ENCODE data around the gene RPL32. TPM values are rescaled to one million over a fixed set of nuclear protein-coding genes. Genes with fewer than 3 reads are reported as not detected.

RPL32 gene
- total and polyA plus RNA-seq, 2 donors (not counting 3 experiments of a cell fraction or from before 2014, with no cell fraction given), result 1,075 to 1,588 TPM

GRCh38 chr3:12824299-12824698, 17.1 kb downstream of the RPL32 start:
- H3K79me2 ChIP-seq (ENCODE audit: control insufficient read depth, insufficient read depth, low read length), result no peaks in the 10 kb centered on the region
- no peaks in the 10 kb centered on the region for H3K4me1 ChIP-seq (ENCODE audit: control insufficient read depth, extremely low read depth, insufficient read depth, low read length)
- BruUV-seq (replicated peaks), result no TSS peak
- DNase-seq (ENCODE audit: low read depth, low spot score) (no peak), FAIRE-seq (no peak)
- H3K27me3 ChIP-seq (ENCODE audit: control insufficient read depth in 2 of 2, insufficient read depth in 2 of 2, low read length in 2 of 2), result no peaks in the 10 kb centered on the region
- H3K27ac ChIP-seq (ENCODE audit: insufficient read depth, low read depth, low read length), result no peak overlapping the region
- no peak overlapping the region for H2AFZ ChIP-seq (ENCODE audit: low read depth, low read length)
- no peak overlapping the region for H3K4me3 ChIP-seq (replicated peaks in 1 of 3; ENCODE audit: insufficient read depth in 1 of 3, low read depth in 1 of 3, low read length in 3 of 3)
- no peaks in the 10 kb centered on the region for H4K20me1 ChIP-seq (replicated peaks; ENCODE audit: control insufficient read depth, extremely low read depth, insufficient read depth, low read length)
- no peaks in the 10 kb centered on the region for H3K9me3 ChIP-seq (replicated peaks; ENCODE audit: control insufficient read depth, insufficient read depth, low read length)
- dilution Hi-C loops (cut with MboI; ENCODE audit: extremely low pct_ligation_motif_present, low sequenced_read_pairs), result no loop called here
- no peaks in the 10 kb centered on the region for H3K36me3 ChIP-seq (ENCODE audit: control insufficient read depth in 2 of 2, extremely low read depth in 1 of 2, insufficient read depth in 2 of 2, low read length in 2 of 2)
- no peak overlapping the region for H3K9ac ChIP-seq (replicated peaks; ENCODE audit: extremely low read depth, insufficient read depth, low read length)
- POLR2A ChIA-PET, result no interaction called here
- H3K9me1 ChIP-seq (replicated peaks; ENCODE audit: control insufficient read depth, extremely low read depth, insufficient read depth, low read length), result no peaks in the 10 kb centered on the region
- intact Hi-C loops (cut with micrococcal nuclease), result no loop called here
- CTCF ChIA-PET, result interaction anchor here (1.3 kb wide), 1 partner anchor 14 kb away, joined by 3 read pairs; no protein-coding TSS in a partner anchor
- H3K4me2 ChIP-seq (ENCODE audit: insufficient read depth, low read length), result no peak overlapping the region
- TF ChIP-seq POLR2A (IDR thresholded peaks at IDR 0.05; ENCODE audit: low read depth, low read length) (no peak), GATA2 (IDR thresholded peaks at IDR 0.05; ENCODE audit: insufficient read depth, insufficient read length, low read depth, low read length) (no peak), JUN (IDR thresholded peaks at IDR 0.05; ENCODE audit: borderline replicate concordance, insufficient read depth, insufficient read length, low read depth) (no peak), MYC (IDR thresholded peaks at IDR 0.05; ENCODE audit: low read depth, low read length) (no peak), POLR2AphosphoS5 (IDR thresholded peaks at IDR 0.05; ENCODE audit: insufficient read depth, low read depth, low read length) (no peak), MAX (IDR thresholded peaks at IDR 0.05; ENCODE audit: insufficient read depth, insufficient read length) (no peak), FOS (IDR thresholded peaks at IDR 0.05; ENCODE audit: borderline replicate concordance, insufficient read depth, low read length) (no peak), EZH2 (IDR thresholded peaks at IDR 0.05; ENCODE audit: borderline replicate concordance, low read depth, low read length, severe bottlenecking) (no peak), CTCF (IDR thresholded peaks at IDR 0.05; ENCODE audit: extremely low read depth in 1 of 2, insufficient read depth in 1 of 2, low read depth in 1 of 2, low read length in 2 of 2) (no peak)

All from endothelial cell of umbilical vein (primary cell).